ENCODE results near the gene RNF166. TPM values are rescaled to one million over a fixed set of nuclear protein-coding genes. Genes with fewer than 3 reads are reported as not detected.

Gene RNF166
- total RNA-seq, 3 donors from 2014 or later (not counting 1 experiment from before 2014, with no cell fraction given), result 459 to 712 (median 501) TPM

DNA sequence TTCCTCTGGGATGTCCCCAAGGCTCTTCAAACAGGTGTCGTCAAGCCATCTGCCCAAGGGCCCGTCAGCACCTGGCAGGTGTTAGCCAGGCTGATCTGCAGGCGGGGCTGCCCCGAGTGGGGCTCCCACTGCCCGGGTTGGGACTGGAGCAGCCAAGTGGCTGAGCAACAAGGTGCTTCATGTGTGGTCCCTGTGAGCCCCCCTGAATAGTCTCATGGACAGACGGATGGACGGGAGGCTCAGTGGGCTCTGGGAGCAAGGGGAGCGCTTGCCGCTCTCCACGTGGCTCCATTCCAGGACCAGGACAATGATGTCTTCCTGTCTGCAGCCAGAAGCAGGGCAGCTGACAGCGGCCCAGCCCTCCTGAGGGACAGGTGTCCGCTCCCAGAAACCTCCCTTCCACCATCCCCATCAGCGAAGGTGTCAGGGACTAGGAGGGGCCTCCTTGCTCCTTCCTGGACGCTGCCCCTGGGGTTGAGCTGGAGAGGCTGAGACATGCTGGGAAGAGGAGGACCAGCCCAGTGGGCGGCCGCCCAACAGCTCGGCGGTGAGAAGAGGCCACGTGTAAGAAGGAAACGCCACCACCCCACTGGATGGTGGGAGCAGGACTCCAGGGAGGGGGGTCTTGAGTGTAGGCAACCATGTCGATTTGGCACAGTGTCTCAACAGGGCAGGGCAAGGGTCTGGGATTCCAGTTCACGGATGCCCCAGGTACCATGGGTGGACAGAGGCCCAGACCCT, 29.5 kb downstream of the RNF166 start:
- 94% methylated on average over 22 of the region's 22 CpGs for WGBS (ENCODE audit: insufficient coverage)
- TF ChIP-seq CTCF (IDR thresholded peaks at IDR 0.05), result no peak
- peaks cover 0 to 6% of the 10 kb centered on the region in 2 donors for H3K4me1 Mint-ChIP-seq
- no peak overlapping the region for H3K27ac Mint-ChIP-seq
- peaks cover 26% of the 10 kb centered on the region for H3K36me3 ChIP-seq (ENCODE audit: control insufficient read depth, insufficient read depth, low read length)
- no peaks in the 10 kb centered on the region for H3K9me3 Mint-ChIP-seq
- no peaks in the 10 kb centered on the region for H3K27me3 Mint-ChIP-seq (ENCODE audit: low read depth in 2 of 2)
- H3K4me1 ChIP-seq (ENCODE audit: control insufficient read depth, insufficient read depth, low read length), result peaks cover 13% of the 10 kb centered on the region
- intact Hi-C loops (cut with micrococcal nuclease), result no loop called here
- no peak overlapping the region for H3K4me3 ChIP-seq (ENCODE audit: low read length)
- no peak for DNase-seq
- H3K9me3 ChIP-seq (ENCODE audit: control insufficient read depth, insufficient read depth, low read length), result no peaks in the 10 kb centered on the region
- ATAC-seq, result no peak
- no peak overlapping the region for H3K27ac ChIP-seq (ENCODE audit: low read length)
- no peaks in the 10 kb centered on the region for H3K27me3 ChIP-seq (ENCODE audit: control insufficient read depth, insufficient read depth, low read length)
- H3K36me3 Mint-ChIP-seq, result no peaks in the 10 kb centered on the region
- H3K4me3 Mint-ChIP-seq, result no peak overlapping the region

GRCh38 chr16:88673716-88674379, 32.4 kb downstream of the RNF166 start:
- no peaks in the 10 kb centered on the region for H3K9me3 Mint-ChIP-seq
- ATAC-seq, result no peak
- no peaks in the 10 kb centered on the region for H3K36me3 Mint-ChIP-seq
- H3K4me1 ChIP-seq (ENCODE audit: control insufficient read depth, insufficient read depth, low read length), result no peaks in the 10 kb centered on the region
- H3K4me3 ChIP-seq (ENCODE audit: low read length), result no peak overlapping the region
- H3K36me3 ChIP-seq (ENCODE audit: control insufficient read depth, insufficient read depth, low read length), result peaks cover 16% of the 10 kb centered on the region
- intact Hi-C loops (cut with micrococcal nuclease), result no loop called here
- TF ChIP-seq CTCF (IDR thresholded peaks at IDR 0.05), result no peak
- H3K27me3 ChIP-seq (ENCODE audit: control insufficient read depth, insufficient read depth, low read length), result no peaks in the 10 kb centered on the region
- H3K4me3 Mint-ChIP-seq, result no peak overlapping the region
- H3K4me1 Mint-ChIP-seq, result no peaks in the 10 kb centered on the region
- H3K27me3 Mint-ChIP-seq (ENCODE audit: low read depth in 2 of 2), result no peaks in the 10 kb centered on the region
- H3K27ac Mint-ChIP-seq, result no peak overlapping the region
- H3K27ac ChIP-seq (ENCODE audit: low read length), result no peak overlapping the region
- H3K9me3 ChIP-seq (ENCODE audit: control insufficient read depth, insufficient read depth, low read length), result no peaks in the 10 kb centered on the region
- no peak for DNase-seq
- WGBS (ENCODE audit: insufficient coverage), result 88% methylated on average over 19 of the region's 19 CpGs

- Histone ChIP-seq H3K9me3 (ENCODE audit: control insufficient read depth, insufficient read depth, low read length) (no peaks in the 10 kb centered on the region), H3K27ac (ENCODE audit: low read length) (no peak overlapping the region), H3K27me3 (ENCODE audit: control insufficient read depth, insufficient read depth, low read length) (no peaks in the 10 kb centered on the region), H3K4me1 (ENCODE audit: control insufficient read depth, insufficient read depth, low read length) (no peaks in the 10 kb centered on the region), H3K4me3 (ENCODE audit: low read length) (no peak overlapping the region), H3K36me3 (ENCODE audit: control insufficient read depth, insufficient read depth, low read length) (peaks cover 6% of the 10 kb centered on the region)
- Mint-ChIP-seq H3K9me3 (no peaks in the 10 kb centered on the region), H3K36me3 (no peaks in the 10 kb centered on the region), H3K27ac (no peak overlapping the region), H3K27me3 (ENCODE audit: low read depth in 2 of 2) (no peaks in the 10 kb centered on the region), H3K4me3 (no peak overlapping the region), H3K4me1 (no peaks in the 10 kb centered on the region)
- no peak for TF ChIP-seq CTCF (IDR thresholded peaks at IDR 0.05)
- ATAC-seq, result no peak
- intact Hi-C loops (cut with micrococcal nuclease), result no loop called here
- WGBS (ENCODE audit: insufficient coverage), result 89% methylated on average over 11 of the region's 11 CpGs
- no peak for DNase-seq
Observed at GRCh38 chr16:88672776-88673175, 33.4 kb downstream of the RNF166 start.
